HCT116 (cell line): ENCODE data around the gene NFATC1. TPM values are rescaled to one million over a fixed set of nuclear protein-coding genes. Genes with fewer than 3 reads are reported as not detected.

Source experiments
- ATAC-seq: fragments of 200-7000 bp; cut with Tn5 transposase; 2 replicates; pipeline ENCODE4 v1.9.1; 2020; ENCODE audit warnings: mild to moderate bottlenecking, moderate library complexity
- BruUV-seq: library from RNA; stranded (reverse); fragments of 400-500 nt; replicated peaks from 2 replicates; lab custom pipeline; 2021; lab: Mats Ljungman, UMichigan
- CTCF ChIA-PET: fragments of 300-600 bp; sonication (Branson Sonifier 250); formaldehyde crosslinking; loops from one replicate; lab custom pipeline; 2021; ENCODE audit warnings: antibody characterized with exemption; lab: Charles Lee
- POLR2A ChIA-PET: fragments of 300-600, 350-600 bp; sonication (Branson Sonifier 250); formaldehyde crosslinking; loops from one replicate; lab custom pipeline; 2021; ENCODE audit warnings: antibody characterized with exemption; lab: Charles Lee
- RAD21 ChIA-PET, 2 experiments: fragments of 300-600 bp; sonication (Branson Sonifier 250); formaldehyde crosslinking; loops; one replicate each; lab custom pipeline; 2023; ENCODE audit warnings: low total read pairs in 2 of 2; ENCODE audit not compliant: uncharacterized antibody in 2 of 2, unreplicated experiment in 2 of 2, low non-redundant PET in 1 of 2; lab: Charles Lee
- DNase-seq: peaks from one replicate; pipeline ENCODE4 v3.0.0-alpha.2; 2010; ENCODE audit warnings: low read depth, low spot score
- H2AFZ ChIP-seq: fragments of 200-600 bp; shearing (Covaris generic), sonication (generic); 2 replicates; pipeline ENCODE4 v1.6.1; 2017; ENCODE audit warnings: low read depth, mixed run types, mixed read lengths, antibody characterized with exemption, low read length; ENCODE audit not compliant: poor library complexity, severe bottlenecking
- H3K27ac ChIP-seq: 2 replicates; pipeline ENCODE4 v1.5.1; 2012; ENCODE audit warnings: low read depth, low read length
- H3K27me3 ChIP-seq: fragments of 200-600 bp; sonication (generic); 2 replicates; pipeline ENCODE4 v1.6.1; 2016; ENCODE audit warnings: mixed run types, low read length, mixed read lengths; ENCODE audit not compliant: insufficient read depth
- H3K36me3 ChIP-seq, 2 experiments: fragments of 200-500 bp in 1 of 2; fragments of 200-600 bp in 1 of 2; sonication (Bioruptor generic) in 1 of 2; sonication (generic) in 1 of 2; 2 replicates each; pipeline versions ENCODE4 v1.5.1 to v1.6.1; 2014 to 2016; ENCODE audit warnings: low read length in 2 of 2, inconsistent platforms in 1 of 2, mixed read lengths in 1 of 2, mixed run types in 1 of 2; ENCODE audit not compliant: insufficient read depth in 2 of 2, control insufficient read depth in 1 of 2
- H3K4me1 ChIP-seq, 2 experiments: fragments of 200-600 bp in 1 of 2; sonication (generic) in 1 of 2; 2 replicates each; pipeline versions ENCODE4 v1.5.1 to v1.6.1; 2012 to 2017; ENCODE audit warnings: low read length in 2 of 2, inconsistent platforms in 1 of 2, mild to moderate bottlenecking in 1 of 2, mixed read lengths in 1 of 2, mixed run types in 1 of 2, moderate library complexity in 1 of 2; ENCODE audit not compliant: insufficient read depth in 2 of 2, control insufficient read depth in 1 of 2
- H3K4me2 ChIP-seq: fragments of 200-600 bp; sonication (generic); 2 replicates; pipeline ENCODE4 v1.6.1; 2017; ENCODE audit warnings: mixed run types, low read length, mixed read lengths
- H3K4me3 ChIP-seq, 2 experiments: fragments of 200-600 bp in 1 of 2; sonication (generic) in 1 of 2; replicated peaks in 1 of 2; 2 replicates each; pipeline ENCODE4 v1.5.1; 2011 to 2016; ENCODE audit warnings: low read length in 2 of 2, control low read depth in 1 of 2, low read depth in 1 of 2, mild to moderate bottlenecking in 1 of 2, mixed read lengths in 1 of 2, mixed run types in 1 of 2
- H3K79me2 ChIP-seq: fragments of 200-600 bp; sonication (generic); 2 replicates; pipeline ENCODE4 v1.6.1; 2017; ENCODE audit warnings: mild to moderate bottlenecking, mixed run types, low read length, moderate library complexity, mixed read lengths; ENCODE audit not compliant: insufficient read depth
- H3K9ac ChIP-seq: fragments of 200-600 bp; sonication (generic); 2 replicates; pipeline ENCODE4 v1.6.1; 2016; ENCODE audit warnings: low read length, mixed read lengths
- H3K9me2 ChIP-seq: fragments of 200-600 bp; sonication (generic), shearing (Covaris generic); 2 replicates; pipeline ENCODE4 v1.6.1; 2017; ENCODE audit warnings: mixed run types, mild to moderate bottlenecking, moderate library complexity; ENCODE audit not compliant: insufficient read depth
- H3K9me3 ChIP-seq, 2 experiments: fragments of 200-500 bp in 1 of 2; fragments of 200-600 bp in 1 of 2; sonication (Bioruptor generic) in 1 of 2; sonication (generic) in 1 of 2; 2 replicates each; pipeline ENCODE4 v1.6.1; 2014 to 2017; ENCODE audit warnings: low read length in 2 of 2, mixed read lengths in 2 of 2, inconsistent platforms in 1 of 2, low read depth in 1 of 2, mild to moderate bottlenecking in 1 of 2, mixed run types in 1 of 2, moderate library complexity in 1 of 2; ENCODE audit not compliant: control insufficient read depth in 1 of 2, insufficient read depth in 1 of 2
- H4K20me1 ChIP-seq: fragments of 200-600 bp; sonication (generic), shearing (Covaris generic); 2 replicates; pipeline ENCODE4 v1.6.1; 2017; ENCODE audit warnings: mixed run types, mild to moderate bottlenecking, moderate library complexity; ENCODE audit not compliant: insufficient read depth
- EGR1 ChIP-seq: IDR thresholded peaks from 2 replicates; pipeline ENCODE4 v1.6.1; 2012; ENCODE audit warnings: low read depth
- ELF1 ChIP-seq: IDR thresholded peaks from 2 replicates; pipeline ENCODE4 v1.6.1; 2012; ENCODE audit warnings: low read depth, borderline replicate concordance
- EZH2phosphoT487 ChIP-seq: fragments of 200-600 bp; IDR thresholded peaks from 2 replicates; pipeline ENCODE4 v1.6.1; 2018; ENCODE audit warnings: antibody characterized with exemption, borderline replicate concordance
- JUND ChIP-seq: IDR thresholded peaks from 2 replicates; pipeline ENCODE4 v1.6.1; 2012
- MAX ChIP-seq: IDR thresholded peaks from 2 replicates; pipeline ENCODE4 v1.6.1; 2012
- RAD21 ChIP-seq: IDR thresholded peaks from 2 replicates; pipeline ENCODE4 v1.6.1; 2012; ENCODE audit warnings: low read depth, mild to moderate bottlenecking
- REST ChIP-seq: IDR thresholded peaks from 2 replicates; pipeline ENCODE4 v1.6.1; 2012; ENCODE audit warnings: low read depth
- SIN3A ChIP-seq: IDR thresholded peaks from 2 replicates; pipeline ENCODE4 v1.6.1; 2012; ENCODE audit warnings: low read depth
- TCF7L2 ChIP-seq: IDR thresholded peaks from 2 replicates; pipeline ENCODE4 v1.7.0; 2011; ENCODE audit warnings: borderline replicate concordance, inconsistent platforms; ENCODE audit not compliant: insufficient read depth, insufficient read length; ENCODE audit errors: extremely low read depth
- YY1 ChIP-seq: IDR thresholded peaks from 2 replicates; pipeline ENCODE4 v1.6.1; 2011; ENCODE audit warnings: low read length, low read depth, moderate library complexity, mild to moderate bottlenecking; ENCODE audit not compliant: insufficient replicate concordance; ENCODE audit errors: extremely low read depth
- ZFX ChIP-seq: fragments of 450-650 bp; IDR thresholded peaks from 2 replicates; pipeline ENCODE4 v1.6.1; 2017
- intact Hi-C: fragments of 100-400 bp; cut with micrococcal nuclease; formaldehyde crosslinking; loops from 2 replicates; pipeline ENCODE4 v1.10.0; 2022
- total RNA-seq: library from RNA; stranded (reverse); gene quantifications from one replicate; pipeline ENCODE4 v1.2.1, GENCODE V29; 2021; ENCODE audit not compliant: unreplicated experiment

NFATC1 gene
- total RNA-seq, 1 experiment from 2014 or later: 20.8 TPM

- TF ChIP-seq REST (no peak), EGR1 (no peak), RAD21 (no peak), ELF1 (no peak), SIN3A (no peak), TCF7L2 (no peak), ZFX (peak; percentile 70), JUND (no peak)
Observed at GRCh38 chr18:79394534-79395307, 1.0 kb upstream of the NFATC1 start (continued).

GRCh38 chr18:79395308-79395640, 456 bp upstream of the NFATC1 start:
- CTCF ChIA-PET: no interaction called here
- BruUV-seq: no TSS peak
- ATAC-seq (no peak), DNase-seq (no peak)
- POLR2A ChIA-PET: no interaction called here
- no peaks in the 10 kb centered on the region for H3K36me3 ChIP-seq
- peaks cover 12 to 33% of the 10 kb centered on the region in 2 experiments; a peak in 3 of 4 replicates for H3K4me1 ChIP-seq
- H3K9me2 ChIP-seq: no peaks in the 10 kb centered on the region
- H3K9me3 ChIP-seq: no peaks in the 10 kb centered on the region
- peak overlapping the region; percentile 87 for H3K4me2 ChIP-seq
- H3K4me3 ChIP-seq: peak overlapping the region; percentile 43 to 59
- H3K9ac ChIP-seq: peak overlapping the region; percentile 77
- no peaks in the 10 kb centered on the region; the same call in 1 of the 2 replicates for H3K79me2 ChIP-seq
- TF ChIP-seq EGR1 (no peak), SIN3A (no peak), MAX (no peak), YY1 (no peak), RAD21 (no peak), EZH2phosphoT487 (no peak), TCF7L2 (no peak)
- RAD21 ChIA-PET: no interaction called here
- H3K27me3 ChIP-seq: no peaks in the 10 kb centered on the region
- no peak overlapping the region for H3K27ac ChIP-seq
- intact Hi-C loops: no loop called here
- no peak overlapping the region for H2AFZ ChIP-seq
- no peaks in the 10 kb centered on the region for H4K20me1 ChIP-seq
